H9 (cell line): Measurements from ENCODE around the gene PDHX. TPM values are rescaled to one million over a fixed set of nuclear protein-coding genes. Genes with fewer than 3 reads are reported as not detected.

Experiments
- DNase-seq: peaks from one replicate; pipeline ENCODE4 v3.0.0-alpha.2; 2017
- H2AFZ ChIP-seq: one replicate; pipeline ENCODE4 v1.6.1; 2013; ENCODE audit warnings: mild to moderate bottlenecking, low read length, control low read depth, moderate library complexity
- H2AK5ac ChIP-seq: 2 replicates; pipeline ENCODE4 v1.6.1; 2013; ENCODE audit warnings: low read length, control low read depth, mixed read lengths; ENCODE audit not compliant: insufficient read length
- H2BK120ac ChIP-seq: one replicate; pipeline ENCODE4 v1.6.1; 2013; ENCODE audit warnings: low read depth, mild to moderate bottlenecking, low read length, control low read depth, inconsistent platforms; ENCODE audit not compliant: poor library complexity, severe bottlenecking
- H2BK12ac ChIP-seq: 2 replicates; pipeline ENCODE4 v1.6.1; 2013; ENCODE audit warnings: low read length, control low read depth, mixed read lengths, low read depth; ENCODE audit not compliant: insufficient read length
- H2BK15ac ChIP-seq: 2 replicates; pipeline ENCODE4 v1.6.1; 2013; ENCODE audit warnings: low read depth, low read length, control low read depth
- H2BK20ac ChIP-seq: one replicate; pipeline ENCODE4 v1.6.1; 2013; ENCODE audit warnings: low read depth, mild to moderate bottlenecking, low read length, control low read depth, inconsistent platforms; ENCODE audit not compliant: poor library complexity, severe bottlenecking
- H2BK5ac ChIP-seq: 2 replicates; pipeline ENCODE4 v1.6.1; 2013; ENCODE audit warnings: low read length, control low read depth, mixed read lengths; ENCODE audit not compliant: insufficient read length
- H3K14ac ChIP-seq: 2 replicates; pipeline ENCODE4 v1.6.1; 2013; ENCODE audit warnings: low read length, control low read depth; ENCODE audit not compliant: insufficient read depth
- H3K18ac ChIP-seq: 2 replicates; pipeline ENCODE4 v1.6.1; 2013; ENCODE audit warnings: low read depth, mild to moderate bottlenecking, mixed read lengths, low read length, control low read depth; ENCODE audit not compliant: insufficient read length
- H3K23ac ChIP-seq: 2 replicates; pipeline ENCODE4 v1.6.1; 2013; ENCODE audit warnings: low read length, control low read depth, mixed read lengths, low read depth; ENCODE audit not compliant: insufficient read length
- H3K23me2 ChIP-seq: 2 replicates; pipeline ENCODE4 v1.6.1; 2013; ENCODE audit warnings: low read depth, mild to moderate bottlenecking, mixed read lengths, low read length, control low read depth; ENCODE audit not compliant: insufficient read length, poor library complexity, severe bottlenecking
- H3K27ac ChIP-seq: 2 replicates; pipeline ENCODE4 v1.5.1; 2013; ENCODE audit warnings: low read length, control low read depth, mixed read lengths, low read depth; ENCODE audit not compliant: insufficient read length
- H3K27me3 ChIP-seq: 2 replicates; pipeline ENCODE4 v1.6.1; 2013; ENCODE audit warnings: low read length, control low read depth, inconsistent platforms; ENCODE audit not compliant: insufficient read depth
- H3K4ac ChIP-seq: 2 replicates; pipeline ENCODE4 v1.6.1; 2013; ENCODE audit warnings: low read depth, mild to moderate bottlenecking, control low read depth, inconsistent platforms, low read length, moderate library complexity
- H3K4me1 ChIP-seq: 2 replicates; pipeline ENCODE4 v1.6.1; 2013; ENCODE audit warnings: low read length, control low read depth, inconsistent platforms; ENCODE audit not compliant: insufficient read depth
- H3K4me2 ChIP-seq: 2 replicates; pipeline ENCODE4 v1.6.1; 2013; ENCODE audit warnings: low read length, control low read depth, mixed read lengths; ENCODE audit not compliant: insufficient read length, insufficient read depth
- H3K56ac ChIP-seq: 2 replicates; pipeline ENCODE4 v1.6.1; 2013; ENCODE audit warnings: low read depth, mild to moderate bottlenecking, mixed read lengths, low read length, control low read depth; ENCODE audit not compliant: insufficient read length
- H3K79me1 ChIP-seq: 2 replicates; pipeline ENCODE4 v1.6.1; 2013; ENCODE audit warnings: low read depth, mild to moderate bottlenecking, moderate library complexity, low read length, control low read depth, inconsistent platforms; ENCODE audit not compliant: insufficient read depth, poor library complexity, severe bottlenecking
- H3K79me2 ChIP-seq: 2 replicates; pipeline ENCODE4 v1.6.1; 2013; ENCODE audit warnings: low read length, control low read depth, inconsistent platforms; ENCODE audit not compliant: insufficient read depth
- H3K9ac ChIP-seq: 2 replicates; pipeline ENCODE4 v1.6.1; 2013; ENCODE audit warnings: low read length, control low read depth, mixed read lengths; ENCODE audit not compliant: insufficient read length; ENCODE audit errors: extremely low read depth
- H3K9me3 ChIP-seq: one replicate; pipeline ENCODE4 v1.6.1; 2013; ENCODE audit warnings: low read depth, low read length, inconsistent platforms; ENCODE audit not compliant: control insufficient read depth
- H3T11ph ChIP-seq: one replicate; pipeline ENCODE4 v1.6.1; 2013; ENCODE audit warnings: mild to moderate bottlenecking, low read length, control low read depth, inconsistent platforms
- H4K20me1 ChIP-seq: one replicate; pipeline ENCODE4 v1.6.1; 2013; ENCODE audit not compliant: control insufficient read depth, insufficient read length, insufficient read depth
- H4K5ac ChIP-seq: 2 replicates; pipeline ENCODE4 v1.6.1; 2013; ENCODE audit warnings: low read depth, mild to moderate bottlenecking, mixed read lengths, low read length, control low read depth; ENCODE audit not compliant: insufficient read length
- H4K8ac ChIP-seq: replicated peaks from 2 replicates; pipeline ENCODE4 v1.6.1; 2013; ENCODE audit warnings: low read length, control low read depth, mixed read lengths, low read depth; ENCODE audit not compliant: insufficient read length
- H4K91ac ChIP-seq: 2 replicates; pipeline ENCODE4 v1.6.1; 2013; ENCODE audit warnings: low read depth, mild to moderate bottlenecking, moderate library complexity, mixed read lengths, low read length, control low read depth; ENCODE audit not compliant: insufficient read length
- H3K27ac Mint-ChIP-seq, 3 experiments: 2 replicates in 2 of 3; 3 replicates in 1 of 3; pipeline ENCODE4 v1.8.0; 2020 to 2021; ENCODE audit warnings: mixed read lengths in 3 of 3, mild to moderate bottlenecking in 1 of 3, moderate library complexity in 1 of 3
- H3K27me3 Mint-ChIP-seq: 2 replicates; pipeline ENCODE4 v1.8.0; 2021; ENCODE audit warnings: low read depth, mild to moderate bottlenecking, moderate library complexity, mixed read lengths
- H3K36me3 Mint-ChIP-seq, 3 experiments: 2 replicates in 2 of 3; 3 replicates in 1 of 3; pipeline ENCODE4 v1.8.0; 2020 to 2021; ENCODE audit warnings: low read depth in 3 of 3, mixed read lengths in 3 of 3; ENCODE audit not compliant: insufficient read depth in 1 of 3
- H3K4me1 Mint-ChIP-seq, 2 experiments: 2 replicates each; pipeline ENCODE4 v1.8.0; 2020; ENCODE audit warnings: mixed read lengths in 2 of 2
- H3K4me3 Mint-ChIP-seq, 2 experiments: 2 replicates in 1 of 2; 3 replicates in 1 of 2; pipeline ENCODE4 v1.8.0; 2020 to 2021; ENCODE audit warnings: mild to moderate bottlenecking in 2 of 2, mixed read lengths in 2 of 2, moderate library complexity in 1 of 2
- H3K9me3 Mint-ChIP-seq, 2 experiments: 2 replicates in 1 of 2; 3 replicates in 1 of 2; pipeline ENCODE4 v1.8.0; 2020; ENCODE audit warnings: mild to moderate bottlenecking in 2 of 2, mixed read lengths in 2 of 2, moderate library complexity in 1 of 2
- CTCF ChIP-seq: fragments of 200-600 bp; sonication (generic); conservative IDR thresholded peaks from 3 replicates; pipeline ENCODE4 v1.8.0; 2021; ENCODE audit warnings: antibody characterized with exemption, mild to moderate bottlenecking
- WGBS: extraction: QIAGEN DNeasy Blood & Tissue Kit; methylation state at CpG from one replicate; pipeline ENCODE4 v1.1.7; 2013; ENCODE audit warnings: missing lambda C conversion rate, low lambda C conversion rate, mixed read lengths; ENCODE audit not compliant: insufficient read length; ENCODE audit errors: extremely low coverage; 5-methylcytosine and 5-hydroxymethylcytosine counted together
- total RNA-seq: library from RNA; stranded (reverse); gene quantifications from 2 replicates; pipeline ENCODE4 v1.2.1, GENCODE V29; 2021

PDHX gene
- total RNA-seq, 1 experiment from 2014 or later = 40.1 TPM

GRCh38 chr11:34904421-34904955, 11.9 kb upstream of the PDHX start:
- H3T11ph ChIP-seq = no peak overlapping the region
- peaks cover 27 to 41% (median 38%) of the 10 kb centered on the region in 3 experiments for H3K36me3 Mint-ChIP-seq
- H3K27ac Mint-ChIP-seq = no peak overlapping the region

More at GRCh38 chr11:34904421-34904955, 11.9 kb upstream of the PDHX start:
- peaks cover 6% of the 10 kb centered on the region for H3K79me1 ChIP-seq
- H3K18ac ChIP-seq = no peak overlapping the region
- H4K20me1 ChIP-seq = no peaks in the 10 kb centered on the region
- no peak overlapping the region for H4K8ac ChIP-seq
- H4K5ac ChIP-seq = no peak overlapping the region
- peaks cover 23 to 36% of the 10 kb centered on the region in 2 experiments for H3K9me3 Mint-ChIP-seq
- no peak for DNase-seq
- H3K56ac ChIP-seq = no peak overlapping the region
- H3K27me3 Mint-ChIP-seq = no peaks in the 10 kb centered on the region
- H3K4me2 ChIP-seq = no peak overlapping the region
- no peak overlapping the region for H4K91ac ChIP-seq
- H2AK5ac ChIP-seq = no peak overlapping the region
- H3K79me2 ChIP-seq = peaks cover 2% of the 10 kb centered on the region; the same call in 1 of the 2 replicates
- no peak overlapping the region for H3K27ac ChIP-seq
- no peak overlapping the region for H2BK120ac ChIP-seq
- no peak overlapping the region for H2BK5ac ChIP-seq
- TF ChIP-seq CTCF = no peak
- H2BK20ac ChIP-seq = no peak overlapping the region
- peaks cover 5% of the 10 kb centered on the region; the same call in 1 of the 2 replicates for H3K4me1 ChIP-seq
- H3K27me3 ChIP-seq = no peaks in the 10 kb centered on the region
- no peak overlapping the region for H3K23ac ChIP-seq
- H2BK15ac ChIP-seq = no peak overlapping the region
- H3K4me3 Mint-ChIP-seq = no peak overlapping the region
- H2BK12ac ChIP-seq = no peak overlapping the region
- H3K9me3 ChIP-seq = peaks cover 28% of the 10 kb centered on the region
- H2AFZ ChIP-seq = no peak overlapping the region
- H3K9ac ChIP-seq = no peak overlapping the region
- peaks cover 2 to 9% of the 10 kb centered on the region in 2 experiments; a peak in 3 of 4 replicates for H3K4me1 Mint-ChIP-seq
- H3K14ac ChIP-seq = no peak overlapping the region
- no peak overlapping the region for H3K4ac ChIP-seq
- H3K23me2 ChIP-seq = no peaks in the 10 kb centered on the region
- WGBS = no CpG with 5 or more reads among the region's 3 CpGs
